Trophoblast cell (in vitro differentiated cells and primary cell): ENCODE data around the gene WWP2.
A peak's percentile ranks its signal among the peaks of the same experiment; 100 is the strongest.

ENCODE experiments used
- DNase-seq, 2 donors: peaks; one replicate each; pipeline ENCODE4 v3.0.0-alpha.2; 2016
- H2AFZ ChIP-seq: 2 replicates; pipeline ENCODE4 v1.6.1; 2013; ENCODE audit warnings: low read length, moderate library complexity, mild to moderate bottlenecking; ENCODE audit not compliant: insufficient read depth, poor library complexity
- H2AK5ac ChIP-seq: 2 replicates; pipeline ENCODE4 v1.6.1; 2013; ENCODE audit warnings: mild to moderate bottlenecking, low read length
- H2BK120ac ChIP-seq: 2 replicates; pipeline ENCODE4 v1.6.1; 2013; ENCODE audit warnings: low read length, mild to moderate bottlenecking, moderate library complexity; ENCODE audit not compliant: insufficient read depth, poor library complexity
- H2BK12ac ChIP-seq: 2 replicates; pipeline ENCODE4 v1.6.1; 2013; ENCODE audit warnings: mild to moderate bottlenecking, low read length, moderate library complexity
- H2BK5ac ChIP-seq: 2 replicates; pipeline ENCODE4 v1.6.1; 2013; ENCODE audit warnings: low read length, low read depth, moderate library complexity, mild to moderate bottlenecking; ENCODE audit not compliant: poor library complexity
- H3K14ac ChIP-seq: 2 replicates; pipeline ENCODE4 v1.6.1; 2013; ENCODE audit warnings: mild to moderate bottlenecking, low read length
- H3K18ac ChIP-seq: 2 replicates; pipeline ENCODE4 v1.6.1; 2013; ENCODE audit warnings: mild to moderate bottlenecking, low read length
- H3K23ac ChIP-seq: 2 replicates; pipeline ENCODE4 v1.6.1; 2013; ENCODE audit warnings: low read length
- H3K27ac ChIP-seq: 2 replicates; pipeline ENCODE4 v1.5.1; 2013; ENCODE audit warnings: low read depth, mild to moderate bottlenecking, inconsistent platforms, low read length, moderate library complexity
- H3K27me3 ChIP-seq: 2 replicates; pipeline ENCODE4 v1.6.1; 2013; ENCODE audit warnings: inconsistent platforms, mild to moderate bottlenecking, low read length, moderate library complexity; ENCODE audit not compliant: insufficient read depth
- H3K36me3 ChIP-seq, 2 experiments: 1 replicate in 1 of 2; 2 replicates in 1 of 2; pipeline ENCODE4 v1.6.1; 2013; ENCODE audit warnings: low read length in 2 of 2, mild to moderate bottlenecking in 2 of 2, moderate library complexity in 1 of 2; ENCODE audit not compliant: insufficient read depth in 2 of 2, control insufficient read depth in 1 of 2
- H3K4ac ChIP-seq: 2 replicates; pipeline ENCODE4 v1.6.1; 2013; ENCODE audit warnings: low read depth, mild to moderate bottlenecking, low read length, moderate library complexity
- H3K4me1 ChIP-seq, 2 experiments: 1 replicate in 1 of 2; 2 replicates in 1 of 2; pipeline ENCODE4 v1.6.1; 2013; ENCODE audit warnings: low read length in 2 of 2, mild to moderate bottlenecking in 2 of 2, moderate library complexity in 1 of 2; ENCODE audit not compliant: insufficient read depth in 2 of 2, control insufficient read depth in 1 of 2
- H3K4me2 ChIP-seq: 2 replicates; pipeline ENCODE4 v1.6.1; 2013; ENCODE audit warnings: inconsistent platforms, mild to moderate bottlenecking, low read length, moderate library complexity
- H3K4me3 ChIP-seq: 2 replicates; pipeline ENCODE4 v1.5.1; 2013; ENCODE audit warnings: mild to moderate bottlenecking, low read depth, low read length, inconsistent platforms
- H3K79me1 ChIP-seq: one replicate; pipeline ENCODE4 v1.6.1; 2013; ENCODE audit warnings: low read length
- H3K79me2 ChIP-seq: 2 replicates; pipeline ENCODE4 v1.6.1; 2013; ENCODE audit warnings: low read length, mild to moderate bottlenecking; ENCODE audit not compliant: control insufficient read depth, insufficient read depth, poor library complexity
- H3K9ac ChIP-seq: 2 replicates; pipeline ENCODE4 v1.6.1; 2013; ENCODE audit warnings: mild to moderate bottlenecking, low read length
- H3K9me3 ChIP-seq: 2 replicates; pipeline ENCODE4 v1.6.1; 2013; ENCODE audit warnings: low read depth, mild to moderate bottlenecking, control low read depth, inconsistent platforms, low read length; ENCODE audit not compliant: insufficient read depth
- H4K12ac ChIP-seq: 2 replicates; pipeline ENCODE4 v1.6.1; 2013; ENCODE audit warnings: low read depth, mild to moderate bottlenecking, low read length, moderate library complexity
- H4K8ac ChIP-seq: 2 replicates; pipeline ENCODE4 v1.6.1; 2013; ENCODE audit warnings: low read depth, mild to moderate bottlenecking, low read length, moderate library complexity
- H4K91ac ChIP-seq: one replicate; pipeline ENCODE4 v1.6.1; 2013; ENCODE audit warnings: low read depth, mild to moderate bottlenecking, low read length, moderate library complexity
- WGBS: extraction: QIAGEN DNeasy Blood & Tissue Kit; methylation state at CpG from one replicate; pipeline ENCODE4 v1.1.7; 2013; ENCODE audit warnings: missing lambda C conversion rate; ENCODE audit not compliant: insufficient read length, insufficient coverage; ENCODE audit errors: extremely low coverage; 5-methylcytosine and 5-hydroxymethylcytosine counted together

Gene WWP2

GRCh38 chr16:69827524-69827923 lies 65.4 kb downstream of the WWP2 start:
- Histone ChIP-seq H2AFZ (no peak overlapping the region), H3K4me1 (peaks cover 0 to 2% of the 10 kb centered on the region in 2 experiments), H3K23ac (no peak overlapping the region), H4K12ac (no peak overlapping the region), H3K4ac (no peak overlapping the region), H3K27ac (no peak overlapping the region), H3K79me1 (peaks cover 2% of the 10 kb centered on the region), H3K9me3 (no peaks in the 10 kb centered on the region), H3K14ac (no peak overlapping the region), H2BK120ac (no peak overlapping the region), H4K8ac (no peak overlapping the region), H3K79me2 (peaks cover 2% of the 10 kb centered on the region), H4K91ac (no peak overlapping the region), H3K36me3 (no peaks in the 10 kb centered on the region), H3K4me2 (no peak overlapping the region), H3K9ac (no peak overlapping the region), H2AK5ac (no peak overlapping the region), H3K4me3 (no peak overlapping the region), H3K18ac (no peak overlapping the region), H2BK5ac (no peak overlapping the region), H3K27me3 (no peaks in the 10 kb centered on the region), H2BK12ac (no peak overlapping the region)
- no peak for DNase-seq
- WGBS, result no CpG with 5 or more reads among the region's 5 CpGs

GRCh38 chr16:69829338-69829737 lies 67.2 kb downstream of the WWP2 start:
- H4K12ac ChIP-seq, result no peak overlapping the region
- H3K36me3 ChIP-seq, result no peaks in the 10 kb centered on the region
- no peak overlapping the region for H3K27ac ChIP-seq
- H2AFZ ChIP-seq, result no peak overlapping the region
- H3K79me2 ChIP-seq, result peaks cover 2% of the 10 kb centered on the region
- H3K9me3 ChIP-seq, result no peaks in the 10 kb centered on the region
- no peak overlapping the region for H4K91ac ChIP-seq
- H3K79me1 ChIP-seq, result peaks cover 2% of the 10 kb centered on the region
- no peaks in the 10 kb centered on the region for H3K27me3 ChIP-seq
- no CpG with 5 or more reads among the region's 1 CpG for WGBS
- H2BK120ac ChIP-seq, result no peak overlapping the region
- H3K4me2 ChIP-seq, result no peak overlapping the region
- no peak overlapping the region for H2BK12ac ChIP-seq
- H3K23ac ChIP-seq, result no peak overlapping the region
- H3K4ac ChIP-seq, result no peak overlapping the region
- no peak overlapping the region for H2AK5ac ChIP-seq
- no peak for DNase-seq
- H3K18ac ChIP-seq, result no peak overlapping the region
- H2BK5ac ChIP-seq, result no peak overlapping the region
- H3K4me3 ChIP-seq, result no peak overlapping the region
- H3K4me1 ChIP-seq, result peaks cover 0 to 2% of the 10 kb centered on the region in 2 experiments
- H3K9ac ChIP-seq, result no peak overlapping the region
- H3K14ac ChIP-seq, result no peak overlapping the region
- H4K8ac ChIP-seq, result no peak overlapping the region

- Histone ChIP-seq H3K4me3 (no peak overlapping the region), H4K12ac (peak overlapping the region; percentile 28), H2AFZ (no peak overlapping the region), H3K79me1 (peaks cover 2% of the 10 kb centered on the region), H3K27ac (no peak overlapping the region), H2BK120ac (no peak overlapping the region), H3K27me3 (no peaks in the 10 kb centered on the region), H3K4me2 (no peak overlapping the region), H3K4ac (no peak overlapping the region), H4K91ac (no peak overlapping the region), H3K23ac (no peak overlapping the region), H2BK5ac (no peak overlapping the region), H3K9me3 (no peaks in the 10 kb centered on the region), H3K79me2 (peaks cover 2% of the 10 kb centered on the region), H4K8ac (no peak overlapping the region), H3K4me1 (peaks cover 0 to 2% of the 10 kb centered on the region in 2 experiments), H3K14ac (no peak overlapping the region), H3K36me3 (no peaks in the 10 kb centered on the region), H3K9ac (no peak overlapping the region), H2BK12ac (no peak overlapping the region), H2AK5ac (no peak overlapping the region), H3K18ac (no peak overlapping the region)
- no peak for DNase-seq
- no CpG with 5 or more reads among the region's 5 CpGs for WGBS
These were observed 68.0 kb downstream of the WWP2 start for GRCh38 chr16:69830146-69830533.

- no peaks in the 10 kb centered on the region for H3K27me3 ChIP-seq
- peak overlapping the region; percentile 28 for H4K12ac ChIP-seq
- peak overlapping the region; percentile 39 for H3K18ac ChIP-seq
- H3K4me3 ChIP-seq, result no peak overlapping the region
- H3K36me3 ChIP-seq, result no peaks in the 10 kb centered on the region
- no peaks in the 10 kb centered on the region for H3K9me3 ChIP-seq
- H2BK5ac ChIP-seq, result peak overlapping the region; percentile 38
- H2AK5ac ChIP-seq, result no peak overlapping the region
- H2BK12ac ChIP-seq, result no peak overlapping the region
- H3K79me2 ChIP-seq, result peaks cover 2% of the 10 kb centered on the region
- WGBS, result no CpG with 5 or more reads among the region's 10 CpGs
- no peak overlapping the region for H4K8ac ChIP-seq
- no peak overlapping the region for H3K4ac ChIP-seq
- no peak overlapping the region for H3K9ac ChIP-seq
- no peak overlapping the region for H4K91ac ChIP-seq
- no peak overlapping the region for H3K4me2 ChIP-seq
- H3K79me1 ChIP-seq, result peaks cover 2% of the 10 kb centered on the region
- DNase-seq, result no peak
- H3K27ac ChIP-seq, result no peak overlapping the region
- H2AFZ ChIP-seq, result no peak overlapping the region
- H3K14ac ChIP-seq, result no peak overlapping the region
- peaks cover 0 to 2% of the 10 kb centered on the region in 2 experiments for H3K4me1 ChIP-seq
- H2BK120ac ChIP-seq, result no peak overlapping the region
- H3K23ac ChIP-seq, result no peak overlapping the region
These were observed 68.5 kb downstream of the WWP2 start for GRCh38 chr16:69830534-69831211.
